Measurements from ENCODE around the gene ZCCHC18.

- TF ChIP-seq CTCF (IDR thresholded peaks at IDR 0.05; ENCODE audit: poor library complexity), result no peak
- TF ChIP-seq EZH2 (IDR thresholded peaks at IDR 0.05; ENCODE audit: borderline replicate concordance), result no peak
- no peak for TF ChIP-seq EZH2phosphoT487 (IDR thresholded peaks at IDR 0.05; ENCODE audit: low read depth, severe bottlenecking, unreplicated experiment)
Observed at GRCh38 chrX:104085477-104085876, 26.8 kb upstream of the ZCCHC18 start.

All from hepatocyte (in vitro differentiated cells).